Mucosa of descending colon (tissue), 3 donors: Measurements from ENCODE around the gene MTUS2. TPM values are rescaled to one million over a fixed set of nuclear protein-coding genes. Genes with fewer than 3 reads are reported as not detected.

Experiments
- ATAC-seq: fragments of 200-7000 bp; cut with Tn5 transposase; one replicate; pipeline ENCODE4 v1.9.1; 2020; ENCODE audit warnings: mild to moderate bottlenecking, moderate library complexity
- DNase-seq, 3 donors: peaks; one replicate each; pipeline ENCODE4 v3.0.0-alpha.2; 2020
- H3K36me3 ChIP-seq: fragments of 200-600 bp; one replicate; pipeline ENCODE4 v1.8.0; 2021; ENCODE audit warnings: low read depth, mild to moderate bottlenecking
- H3K4me1 ChIP-seq: fragments of 200-600 bp; one replicate; pipeline ENCODE4 v1.8.0; 2021; ENCODE audit warnings: low read depth, mild to moderate bottlenecking
- H3K4me3 ChIP-seq: fragments of 200-600 bp; one replicate; pipeline ENCODE4 v1.8.0; 2021; ENCODE audit warnings: mild to moderate bottlenecking
- H3K9me3 ChIP-seq: fragments of 200-600 bp; one replicate; pipeline ENCODE4 v1.8.0; 2021; ENCODE audit warnings: mild to moderate bottlenecking
- CTCF ChIP-seq: fragments of 200-600 bp; IDR thresholded peaks from one replicate; pipeline ENCODE4 v1.8.0; 2022; ENCODE audit warnings: antibody characterized with exemption, mild to moderate bottlenecking
- intact Hi-C, 2 donors: fragments of 100-400 bp; cut with DNase I in 1 of 2; cut with micrococcal nuclease in 1 of 2; formaldehyde crosslinking; loops; one replicate each; pipeline versions ENCODE4 v1.11.0 to v1.11.1; 2022; cut with DNase I, micrococcal nuclease
- total RNA-seq, 3 donors: library from RNA; stranded (reverse); fragmentation: NEBNext Ultra II Directional in 2 of 3; extraction: Animal tissue kit (Norgen Biotek cat#: 25700) in 2 of 3; gene quantifications; one replicate each; pipeline versions ENCODE4 v1.2.1 to v1.2.4, GENCODE V29; 2021 to 2023
- donor health status: DM: no; HTN: no; CAD: no; lungs with moderate emphysema.
- donor health status: DM: no; HTN: no; CAD: no.
- donor health status: DM: no; HTN: yes; CAD: no.

The MTUS2 gene
- total RNA-seq, 3 donors from 2014 or later: 0.09 to 0.85 (median 0.60) TPM

GRCh38 chr13:28958441-28958840, 138.3 kb downstream of the MTUS2 start:
- no peak for TF ChIP-seq CTCF
- ATAC-seq (no peak), DNase-seq (no peak)
- H3K4me1 ChIP-seq: no peaks in the 10 kb centered on the region
- H3K4me3 ChIP-seq: no peak overlapping the region
- intact Hi-C loops: no loop called here
- no peaks in the 10 kb centered on the region for H3K9me3 ChIP-seq
- no peaks in the 10 kb centered on the region for H3K36me3 ChIP-seq

GRCh38 chr13:28964052-28964451, 143.9 kb downstream of the MTUS2 start:
- no peaks in the 10 kb centered on the region for H3K4me1 ChIP-seq
- ATAC-seq (no peak), DNase-seq (no peak)
- H3K36me3 ChIP-seq: no peaks in the 10 kb centered on the region
- TF ChIP-seq CTCF: no peak
- H3K9me3 ChIP-seq: no peaks in the 10 kb centered on the region
- intact Hi-C loops: no loop called here
- no peak overlapping the region for H3K4me3 ChIP-seq

- Histone ChIP-seq H3K9me3 (no peaks in the 10 kb centered on the region), H3K36me3 (no peaks in the 10 kb centered on the region), H3K4me1 (no peaks in the 10 kb centered on the region), H3K4me3 (no peak overlapping the region)
- intact Hi-C loops: no loop called here
- DNase-seq (no peak), ATAC-seq (no peak)
- no peak for TF ChIP-seq CTCF
These were observed 144.7 kb downstream of the MTUS2 start for GRCh38 chr13:28964803-28965202.

GRCh38 chr13:28967029-28967915, 147.1 kb downstream of the MTUS2 start:
- TF ChIP-seq CTCF: no peak
- H3K4me1 ChIP-seq: no peaks in the 10 kb centered on the region
- intact Hi-C loops: no loop called here
- no peak for ATAC-seq
- H3K9me3 ChIP-seq: no peaks in the 10 kb centered on the region
- DNase-seq: no peak
- H3K4me3 ChIP-seq: no peak overlapping the region
- no peaks in the 10 kb centered on the region for H3K36me3 ChIP-seq

GRCh38 chr13:28976195-28976594, 156.1 kb downstream of the MTUS2 start:
- Histone ChIP-seq H3K4me3 (no peak overlapping the region), H3K36me3 (no peaks in the 10 kb centered on the region), H3K4me1 (no peaks in the 10 kb centered on the region), H3K9me3 (no peaks in the 10 kb centered on the region)
- ATAC-seq: no peak
- no peak for TF ChIP-seq CTCF
- intact Hi-C loops: no loop called here
- no peak for DNase-seq
